T-helper 9 cell (primary cell): ENCODE data around the gene HMGN3.

Experiments
- DNase-seq: peaks from one replicate; pipeline ENCODE4 v3.0.0-alpha.2; 2020

Gene HMGN3

DNA sequence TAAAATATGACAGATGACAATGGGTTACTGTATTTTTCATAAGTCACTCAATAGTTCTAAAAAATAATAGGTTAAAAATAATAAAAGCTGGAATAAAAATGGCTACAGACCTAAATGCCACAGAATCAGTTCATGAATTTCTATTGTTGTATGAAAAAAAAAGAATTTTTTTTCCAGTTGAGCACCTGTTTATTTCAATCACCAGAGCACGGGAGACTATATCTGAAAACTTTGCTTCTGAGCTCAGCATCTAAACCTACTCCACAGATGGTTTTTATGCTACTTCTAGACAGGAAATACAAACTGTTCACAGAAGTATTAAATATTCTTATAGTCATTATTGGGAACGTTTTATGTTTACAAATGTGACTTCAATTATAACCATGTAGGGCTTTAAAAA is 50.4 kb downstream of the HMGN3 start:
- DNase-seq = no peak

- DNase-seq = no peak
Observed at GRCh38 chr6:79180052-79180451, 54.4 kb downstream of the HMGN3 start.

- DNase-seq = no peak
Observed at GRCh38 chr6:79173378-79173777, 61.1 kb downstream of the HMGN3 start.

- no peak for DNase-seq
Observed at GRCh38 chr6:79170959-79171358, 63.5 kb downstream of the HMGN3 start.

DNA sequence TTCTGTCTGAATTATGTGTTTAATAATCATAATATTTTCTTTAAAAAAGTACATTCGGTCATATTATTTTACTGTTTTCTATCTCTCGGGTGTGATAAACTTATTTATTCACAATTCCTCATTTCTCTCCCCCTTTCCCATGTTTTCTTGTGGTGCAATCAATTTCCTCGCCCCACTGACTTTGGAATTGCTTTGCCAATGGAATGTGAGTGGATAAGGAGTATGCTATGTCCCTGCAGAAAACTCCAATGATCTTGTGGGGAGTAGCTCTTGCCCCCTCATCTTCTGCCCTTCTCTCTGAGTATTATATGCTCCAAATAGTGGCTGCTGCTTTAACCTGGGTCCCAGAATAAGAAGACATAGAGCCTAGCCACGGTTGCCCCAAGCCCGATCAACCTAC is 64.1 kb downstream of the HMGN3 start:
- no peak for DNase-seq

DNA sequence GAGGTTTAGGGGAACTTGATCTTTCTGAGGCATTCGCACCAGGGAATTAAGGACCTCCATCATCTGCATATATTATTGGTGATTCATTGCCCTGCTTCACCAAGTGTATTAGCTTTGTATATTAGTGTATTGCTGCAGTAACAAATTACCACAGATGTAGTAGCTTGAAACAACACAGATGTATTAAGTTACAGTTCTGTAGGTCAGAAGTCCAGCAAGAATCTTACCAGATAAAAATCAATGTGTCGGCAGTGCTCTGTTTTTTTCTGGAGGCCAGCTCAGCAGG is 65.8 kb downstream of the HMGN3 start:
- DNase-seq = no peak

GRCh38 chr6:79167931-79168694 is 66.4 kb downstream of the HMGN3 start:
- no peak for DNase-seq

DNA sequence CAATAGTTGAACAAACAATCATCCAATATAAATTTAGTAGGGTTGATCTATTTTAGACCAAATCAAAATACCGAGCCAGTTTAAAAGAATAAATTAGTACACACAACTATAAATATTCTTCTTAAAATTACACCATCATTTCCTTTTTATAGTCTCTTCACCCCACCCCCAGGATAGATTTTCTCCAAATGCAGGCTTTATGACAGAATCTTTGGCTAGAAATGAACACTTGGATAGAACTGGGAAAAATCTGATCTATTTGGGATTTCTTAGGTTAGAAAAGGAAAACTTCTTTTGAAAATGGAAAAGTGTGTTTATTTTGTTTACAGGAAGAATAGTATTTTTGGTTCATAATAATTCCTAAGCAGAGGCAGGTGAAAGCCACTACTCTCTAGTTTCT is 74.6 kb downstream of the HMGN3 start:
- DNase-seq = no peak

DNA sequence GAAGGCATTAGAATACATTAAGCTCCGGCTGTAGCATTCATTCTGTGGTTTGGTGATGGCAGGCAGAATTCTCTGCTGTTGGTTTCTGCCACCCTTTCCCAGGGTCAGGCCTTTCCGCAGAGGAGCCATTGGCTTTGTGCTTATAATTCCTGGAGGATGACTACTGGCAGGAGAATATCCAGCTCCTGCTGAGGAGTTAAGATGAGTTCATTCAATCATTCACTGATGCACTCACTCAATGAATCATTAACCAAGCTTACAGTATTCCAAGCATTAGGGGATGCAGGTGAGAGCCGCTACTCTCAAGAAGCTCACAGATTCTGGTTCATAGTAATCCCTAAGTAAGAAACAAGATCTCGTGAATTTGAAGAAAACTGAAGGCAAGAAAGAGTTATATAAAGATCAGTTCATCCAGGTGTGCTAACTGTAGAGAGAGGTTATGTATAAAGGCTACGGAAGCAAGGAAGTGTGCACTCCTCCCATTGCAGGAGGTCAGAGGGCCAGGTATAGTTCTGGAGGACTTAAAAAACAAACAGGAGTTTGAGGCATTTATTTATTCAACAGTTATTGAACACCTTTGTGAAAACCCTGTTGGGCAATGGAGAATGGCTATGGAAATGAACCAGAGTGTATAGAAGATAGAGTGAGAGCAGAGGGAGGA is 75.5 kb downstream of the HMGN3 start:
- no peak for DNase-seq

DNA sequence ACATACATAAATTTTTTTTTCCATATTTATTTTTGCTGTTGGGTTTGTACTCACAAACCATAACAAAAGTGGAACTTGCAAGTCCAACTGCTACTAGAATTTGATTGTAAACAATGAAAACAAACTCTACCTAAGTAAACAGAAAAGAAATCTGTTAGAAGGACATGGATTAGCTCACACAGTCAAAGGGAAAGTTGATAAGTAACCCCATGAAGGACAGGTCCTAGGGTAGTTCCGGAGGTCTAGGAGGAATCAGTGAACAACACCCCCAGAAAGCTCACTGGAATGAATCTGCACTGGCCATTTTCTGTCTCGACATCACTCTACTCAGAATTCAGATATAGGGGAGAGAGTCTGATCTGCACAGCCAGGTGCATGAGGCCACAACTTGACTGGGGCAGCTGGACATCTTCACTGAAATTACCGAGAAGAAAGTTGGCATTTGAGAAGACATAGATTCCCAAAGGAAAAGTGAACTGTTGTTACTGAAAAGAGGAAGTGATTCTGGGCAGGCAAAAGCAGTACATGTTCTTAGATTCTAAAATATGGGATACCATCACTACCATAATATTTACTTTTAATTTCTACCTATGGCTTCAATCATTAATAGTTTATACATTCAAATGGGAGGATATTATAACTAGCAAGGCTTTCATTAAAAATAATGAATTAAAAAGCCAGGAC is 76.4 kb downstream of the HMGN3 start:
- no peak for DNase-seq

DNA sequence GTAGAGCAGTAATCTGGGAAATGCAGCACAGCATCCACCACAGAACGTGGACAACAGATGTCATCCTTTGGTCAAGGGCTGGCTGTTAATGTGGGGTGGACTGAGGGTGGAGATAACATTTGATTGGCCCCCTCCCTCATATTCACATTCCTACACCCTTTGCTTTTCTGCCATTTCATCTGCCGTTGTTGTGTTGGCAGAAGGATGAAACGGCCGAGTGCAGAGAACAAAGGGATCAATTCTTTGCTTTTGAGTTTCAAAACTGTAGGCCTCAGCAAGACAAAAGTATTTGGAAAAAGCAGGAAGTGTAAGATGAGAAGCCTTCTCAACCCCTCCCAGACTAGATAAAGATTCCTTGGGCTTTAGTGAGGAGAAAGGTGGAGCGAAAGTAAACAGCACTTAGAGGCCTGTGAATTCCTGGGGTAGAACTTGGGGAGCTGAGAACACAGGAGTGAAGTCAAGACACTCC is 82.2 kb downstream of the HMGN3 start:
- DNase-seq = no peak
